AG20443 (cell line): ENCODE results near the gene TDRD9.
"Not testable (repeated sequence)": the region's sequence is repeated elsewhere in the genome, so short reads cannot be mapped to it uniquely, and the experiment has no call there.

ENCODE experiments used
- DNase-seq: peaks from one replicate; pipeline ENCODE4 v3.0.0; 2012; ENCODE audit warnings: low spot score, mixed read lengths

The TDRD9 gene

DNA sequence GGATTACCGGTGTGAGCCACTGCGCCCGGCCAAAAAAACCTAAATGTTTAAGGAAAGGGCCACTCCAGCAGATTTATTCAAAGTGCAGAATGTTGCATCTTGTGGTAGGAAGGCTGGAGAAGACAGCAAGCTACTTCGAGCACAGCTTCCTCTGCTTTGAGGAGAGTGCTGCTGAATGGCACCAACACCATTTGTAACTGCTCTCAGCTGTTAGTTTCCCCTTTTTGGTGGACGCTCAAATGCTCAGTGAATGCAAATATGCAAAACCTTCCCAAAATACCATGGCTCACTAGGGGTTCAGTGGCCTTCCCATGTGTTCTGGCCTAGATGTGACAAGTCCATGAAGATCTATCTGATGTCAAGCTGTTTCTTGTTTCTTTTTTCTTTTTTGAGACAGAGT lies 2.9 kb upstream of the TDRD9 start:
- no peak for DNase-seq

DNA sequence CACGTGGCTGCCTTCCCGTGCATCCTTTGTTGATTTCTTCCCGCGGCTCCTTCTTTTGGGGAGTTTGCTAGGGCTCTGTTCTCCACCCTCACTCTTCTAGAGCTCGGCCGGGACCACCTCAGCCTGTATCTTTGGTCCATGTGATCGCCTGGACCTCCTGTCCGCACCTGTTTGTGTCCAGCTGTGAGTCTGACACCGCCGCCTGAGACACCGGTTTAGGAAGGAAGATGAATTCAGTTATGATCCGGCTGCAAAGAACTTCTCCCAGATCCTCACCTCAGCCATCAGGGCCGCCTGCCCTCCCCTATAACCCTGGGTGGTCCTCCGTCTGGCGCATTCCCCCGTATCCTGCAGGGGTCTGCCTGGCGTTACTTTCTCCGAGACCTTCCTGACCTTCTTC lies 690 bp upstream of the TDRD9 start:
- no peak for DNase-seq

DNA sequence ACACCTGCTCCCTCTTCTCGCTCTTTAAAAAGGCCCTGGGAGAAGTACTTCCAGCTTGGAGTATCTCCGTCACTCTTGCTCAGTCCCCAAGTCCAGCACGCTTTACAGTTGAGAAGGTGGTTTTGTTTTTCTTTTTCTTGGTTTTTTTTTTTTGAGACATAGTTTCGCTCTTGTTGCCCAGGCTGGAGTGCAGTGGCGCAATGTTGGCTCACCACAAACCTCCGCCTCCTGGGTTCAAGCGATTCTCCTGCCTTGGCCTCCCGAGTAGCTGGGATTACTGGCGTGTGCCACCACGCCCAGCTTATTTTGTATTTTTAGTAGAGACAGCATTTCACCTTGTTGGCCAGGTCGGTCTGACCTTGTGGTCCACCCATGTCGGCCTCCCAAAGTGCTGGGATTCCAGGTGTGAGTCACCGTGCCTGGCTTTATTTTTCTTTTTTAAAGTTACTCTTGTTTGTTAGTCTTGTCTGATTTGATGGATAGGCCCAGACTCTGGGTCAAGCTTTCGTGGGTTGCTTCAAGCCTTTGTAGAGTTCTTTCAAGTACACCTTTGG lies 1.9 kb downstream of the TDRD9 start:
- DNase-seq, result no peak

DNA sequence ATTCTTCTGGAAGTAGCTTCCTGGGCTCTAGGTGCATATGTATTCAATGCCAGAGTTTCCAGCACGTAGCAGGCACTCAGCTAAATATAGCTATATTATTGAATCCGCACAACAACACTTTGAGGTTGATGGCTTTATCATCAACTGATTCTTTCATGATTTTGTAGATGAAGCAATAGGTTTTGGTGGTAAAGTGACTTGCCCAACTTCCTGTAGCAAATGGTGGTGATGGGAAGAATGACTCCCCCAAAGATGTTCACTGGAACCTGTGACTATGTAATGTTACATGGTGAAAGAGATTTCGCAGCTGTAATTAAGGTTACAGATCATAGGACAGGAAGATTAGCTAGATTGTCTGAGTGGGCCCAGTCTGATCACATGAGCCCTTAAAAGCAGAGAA lies 3.2 kb downstream of the TDRD9 start:
- no peak for DNase-seq

DNA sequence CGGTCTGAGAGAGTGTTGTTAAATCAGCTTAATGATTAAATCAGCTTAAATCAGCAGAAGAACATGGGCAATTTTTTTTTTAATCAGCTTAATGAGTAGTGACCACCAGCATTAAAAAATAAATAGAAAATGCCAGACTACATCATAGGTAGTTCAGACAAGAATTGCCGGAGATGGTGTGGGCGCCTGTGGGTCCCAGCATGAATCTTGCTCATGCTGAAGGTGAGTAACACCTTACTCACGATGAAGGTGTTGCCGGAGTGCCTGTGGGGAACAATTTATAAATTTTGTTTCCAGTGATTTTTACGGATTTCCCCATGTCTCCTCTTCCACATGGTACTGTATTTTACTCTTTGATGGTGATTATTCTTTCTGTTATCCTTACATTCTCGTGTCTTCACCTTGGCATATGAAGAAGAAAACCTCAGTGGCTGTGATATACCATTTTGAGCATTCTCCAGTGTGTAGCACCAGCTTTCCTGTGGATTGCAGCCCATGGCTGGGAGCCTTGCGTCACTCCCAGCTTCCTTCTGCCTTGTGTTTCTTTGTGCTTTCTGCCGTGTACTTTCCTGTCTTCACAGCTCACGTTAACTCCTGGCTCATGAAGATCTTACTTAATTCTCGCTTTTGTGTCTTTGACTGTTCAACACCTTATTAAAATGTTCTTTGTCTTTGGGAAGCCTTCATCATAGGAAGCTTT lies 4.7 kb downstream of the TDRD9 start:
- DNase-seq, result no peak

DNA sequence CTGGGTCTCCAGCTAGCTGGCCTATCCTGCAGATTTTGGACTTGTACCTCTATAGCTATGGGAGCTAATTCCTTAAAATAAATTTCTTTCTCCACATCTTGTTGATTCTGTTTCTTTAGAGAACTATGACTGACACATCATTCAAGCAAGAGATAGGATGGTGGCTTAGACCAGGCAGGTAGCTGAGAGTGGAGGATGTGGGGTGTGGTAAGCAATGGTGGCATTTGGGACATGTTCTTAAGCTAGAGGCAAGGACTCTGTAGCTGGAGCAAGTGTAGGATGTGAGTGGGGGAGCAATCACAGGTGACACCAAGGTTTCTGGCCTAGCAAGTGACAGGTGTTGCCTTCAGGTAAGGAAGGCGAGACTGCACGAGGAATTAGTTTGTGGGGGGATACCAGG lies 6.8 kb downstream of the TDRD9 start:
- no peak for DNase-seq

DNA sequence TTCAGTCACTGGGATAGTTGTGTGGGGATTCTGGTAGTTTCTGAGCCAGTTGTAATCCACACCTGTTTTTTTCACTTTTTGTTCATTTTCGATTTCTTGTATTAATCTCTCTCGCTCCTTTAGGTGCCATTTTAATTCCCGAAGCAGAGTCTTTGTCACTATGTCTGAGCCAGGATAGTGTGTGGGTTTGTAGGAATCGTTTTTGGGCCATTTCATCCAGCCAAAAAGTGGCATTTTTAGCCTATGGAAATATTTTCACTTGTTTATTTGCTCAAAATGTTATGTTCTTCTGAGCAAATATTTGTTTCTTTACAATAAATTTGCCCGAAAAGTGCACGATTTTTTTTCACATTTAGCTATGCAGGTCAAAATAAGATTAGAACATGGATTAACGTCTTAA lies 13.2 kb downstream of the TDRD9 start:
- no peak for DNase-seq

DNA sequence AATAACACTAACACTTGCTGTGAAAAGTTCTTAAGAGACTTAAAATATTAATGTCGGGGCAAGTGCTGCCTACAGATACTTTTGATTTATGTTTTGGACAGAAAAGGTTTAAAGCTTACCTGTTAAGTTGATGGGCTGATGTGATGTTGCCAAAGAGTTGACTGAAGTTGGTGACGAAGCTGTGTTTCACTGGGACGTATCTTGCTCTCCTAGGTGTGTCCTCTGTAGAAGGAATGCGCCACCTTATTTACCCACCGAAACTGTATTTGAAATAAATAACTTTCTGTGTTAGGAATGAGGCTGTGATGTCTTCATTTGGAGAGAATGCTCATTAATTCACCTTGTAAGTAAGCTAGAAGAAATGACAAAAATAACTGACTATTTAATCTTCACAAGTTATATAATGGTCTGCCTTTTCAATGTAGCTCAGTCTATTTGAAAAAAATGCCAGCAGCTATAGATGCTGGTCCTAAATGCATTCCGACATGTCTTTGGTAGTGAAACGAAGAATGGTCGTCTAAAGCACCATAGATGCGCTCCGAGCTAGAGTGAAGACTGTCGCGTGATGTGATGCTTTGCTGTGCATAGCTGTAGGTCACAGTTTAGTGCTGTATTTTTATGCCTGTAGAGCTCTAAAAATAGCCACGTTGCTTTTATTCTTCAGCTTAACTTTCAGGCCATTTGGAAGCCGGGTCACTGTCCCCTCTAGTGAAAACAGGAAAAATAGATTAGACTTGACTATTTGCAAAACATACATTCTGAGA lies 13.9 kb downstream of the TDRD9 start, which contains the start of gene RD3L:
RD3L (minus strand) TSS at position 557 of the 764 bp plus-strand sequence. CDS start 834 bp downstream, outside the sequence.
- DNase-seq, result no peak

DNA sequence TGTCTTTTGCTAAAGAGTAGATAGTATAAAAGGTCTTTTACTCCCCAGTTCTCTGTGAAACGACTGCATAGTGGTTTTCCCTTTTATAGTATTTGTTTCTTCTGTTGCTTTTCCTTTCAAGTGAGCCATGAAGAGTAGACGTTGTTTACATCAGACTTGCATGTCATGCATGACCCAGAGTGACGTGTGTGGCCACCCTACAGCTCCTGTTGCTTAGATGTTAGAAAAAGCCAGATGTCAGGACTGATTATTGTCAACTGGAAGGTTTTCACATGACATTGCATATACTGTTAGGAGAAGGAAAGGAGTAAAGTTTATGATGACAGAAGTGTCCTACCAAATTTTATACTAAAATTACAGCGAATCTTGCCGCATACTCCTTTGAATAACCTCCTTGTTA lies 15.4 kb downstream of the TDRD9 start:
- no peak for DNase-seq

DNA sequence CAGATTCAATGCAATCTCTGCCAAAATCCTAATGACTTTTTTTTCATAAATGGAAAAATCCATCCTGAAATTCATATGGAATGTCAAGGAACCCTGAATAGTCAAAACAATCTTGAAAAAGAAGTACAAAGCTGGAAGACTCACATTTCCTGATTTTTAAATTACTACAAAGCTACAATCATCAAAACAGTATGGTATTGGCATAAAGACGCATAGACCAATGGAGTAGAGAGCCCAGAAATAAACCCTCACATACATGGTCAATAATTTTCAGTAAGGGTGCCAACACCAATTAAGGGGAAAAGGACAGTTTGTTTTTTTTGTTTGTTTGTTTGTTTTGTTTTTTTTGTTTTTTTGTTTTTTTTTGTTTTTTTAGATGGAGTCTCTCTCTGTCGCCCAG lies 18.7 kb downstream of the TDRD9 start:
- no peak for DNase-seq

DNA sequence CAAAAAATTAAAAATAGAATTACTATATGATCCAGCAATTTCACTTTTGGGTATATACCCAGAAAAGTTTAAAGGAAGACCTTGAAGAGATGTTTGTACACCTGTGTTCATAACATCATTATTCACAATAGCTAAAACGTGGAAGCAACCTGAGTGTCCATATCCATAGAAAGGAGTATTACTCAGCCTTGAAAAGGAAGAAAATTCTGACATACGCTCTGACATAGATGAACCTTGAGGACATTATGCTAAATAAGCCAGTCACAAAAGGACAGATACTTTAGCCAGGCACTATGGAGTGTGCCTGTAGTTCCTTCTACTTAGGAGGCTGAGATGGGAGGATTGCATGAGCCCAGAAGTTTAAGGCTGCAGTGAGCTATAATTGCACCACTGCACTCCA lies 20.2 kb downstream of the TDRD9 start:
- no peak for DNase-seq

DNA sequence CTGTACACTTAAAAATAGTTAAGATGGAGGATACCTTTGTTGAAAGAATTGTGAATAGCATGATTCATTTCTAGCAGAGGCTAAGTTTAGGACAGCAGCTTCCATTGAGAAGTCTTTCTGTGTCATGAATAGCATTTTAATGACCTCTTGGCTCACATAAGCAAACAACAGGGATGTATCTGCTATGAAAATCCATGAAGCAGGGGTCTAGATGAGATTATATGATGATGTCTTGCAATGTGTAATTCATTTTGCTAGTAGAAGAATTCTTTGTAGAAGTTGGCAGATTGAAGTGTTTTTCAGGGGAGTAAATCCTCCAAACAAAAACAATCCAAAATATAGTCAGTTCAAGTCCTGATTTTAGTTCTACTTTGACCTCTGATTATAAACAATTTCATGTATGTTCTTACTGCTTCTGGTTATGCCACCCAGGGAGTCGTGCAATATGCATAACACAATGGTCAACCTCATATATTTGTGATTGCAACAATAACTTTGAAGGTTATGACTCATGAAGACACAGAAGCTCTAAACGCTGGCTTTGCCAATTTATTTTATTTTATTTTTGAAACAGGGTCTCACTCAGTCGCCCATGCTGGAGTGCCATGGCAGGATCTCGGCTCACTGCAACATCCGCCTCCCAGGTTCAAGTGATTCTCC lies 21.0 kb downstream of the TDRD9 start:
- DNase-seq, result no peak

DNA sequence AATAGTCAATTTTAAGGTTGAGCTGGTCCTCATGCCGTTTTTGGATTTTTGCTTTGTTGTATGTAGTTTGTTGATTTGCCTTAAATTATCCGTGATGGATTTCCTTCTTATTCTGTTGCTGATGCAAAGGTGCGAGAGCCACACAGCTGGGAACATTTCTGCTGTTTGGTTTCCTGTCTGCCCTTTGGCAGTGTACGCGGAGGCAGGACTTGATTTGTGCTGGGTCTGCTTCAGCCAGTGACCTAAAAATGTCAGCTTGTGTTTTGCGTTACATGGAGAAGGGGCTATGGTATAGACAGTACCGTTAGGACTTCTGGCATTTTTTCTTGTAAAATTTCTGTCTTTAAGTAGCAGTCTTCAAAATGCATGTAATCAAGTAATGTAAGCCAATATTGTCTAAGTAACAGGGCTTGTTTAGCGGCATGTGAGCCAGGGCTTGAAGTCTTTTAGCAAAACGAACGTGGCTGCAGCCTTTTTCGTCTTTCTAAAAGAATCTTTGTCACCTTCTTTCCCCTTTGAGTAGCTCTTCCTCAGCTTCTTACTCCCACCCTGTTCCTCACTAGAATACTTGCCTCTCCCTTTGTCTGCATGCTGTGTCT lies 32.3 kb downstream of the TDRD9 start:
- no peak for DNase-seq

DNA sequence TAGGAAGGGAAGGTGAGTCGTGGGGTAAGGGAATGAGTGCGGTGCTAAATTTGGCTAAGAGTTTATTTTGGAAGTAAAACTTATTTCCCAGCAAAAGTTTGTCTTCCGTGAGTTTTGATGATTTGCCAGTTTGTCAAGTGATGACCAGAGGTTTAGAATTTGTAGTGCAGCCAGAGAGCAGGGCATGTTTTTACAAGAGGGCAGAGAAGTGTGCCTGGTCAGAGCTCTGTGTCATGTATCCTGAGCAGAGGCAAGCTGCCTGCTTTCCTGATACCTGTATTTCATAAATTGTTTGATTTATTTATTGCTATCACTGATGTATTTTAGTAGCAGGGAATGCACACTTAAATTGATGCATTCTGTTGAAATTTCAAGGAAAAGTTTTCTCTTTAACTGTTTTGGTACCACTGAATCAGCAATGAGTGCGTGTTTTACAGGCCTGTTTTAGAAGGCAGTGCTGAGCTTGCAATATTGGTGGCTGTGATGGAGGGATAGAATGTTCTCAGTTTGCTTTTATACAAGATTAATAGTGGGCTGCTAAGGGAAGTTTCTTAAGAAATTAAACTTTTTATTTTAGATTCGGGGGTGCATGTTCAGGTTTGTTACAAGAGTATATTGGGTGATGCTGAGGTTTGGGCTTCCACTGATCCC lies 33.8 kb downstream of the TDRD9 start:
- no peak for DNase-seq

DNA sequence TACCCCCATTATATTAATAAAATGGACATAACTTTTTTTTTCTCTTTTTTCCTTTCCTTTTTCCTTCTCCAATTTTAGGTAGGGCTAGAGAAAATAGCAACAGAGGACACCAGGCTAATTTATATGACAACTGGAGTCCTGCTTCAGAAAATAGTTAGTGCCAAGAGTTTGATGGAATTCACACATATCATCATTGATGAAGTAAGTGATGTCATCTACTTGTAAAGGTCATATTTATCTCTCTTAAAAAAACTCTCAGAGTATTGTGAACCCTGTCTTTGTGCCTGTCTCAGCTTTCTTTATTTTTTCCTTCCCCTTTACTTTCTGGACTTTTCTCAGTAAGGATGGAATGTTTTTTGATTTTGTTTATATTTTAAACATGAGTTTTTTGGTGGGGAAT lies 38.4 kb downstream of the TDRD9 start:
- no peak for DNase-seq

DNA sequence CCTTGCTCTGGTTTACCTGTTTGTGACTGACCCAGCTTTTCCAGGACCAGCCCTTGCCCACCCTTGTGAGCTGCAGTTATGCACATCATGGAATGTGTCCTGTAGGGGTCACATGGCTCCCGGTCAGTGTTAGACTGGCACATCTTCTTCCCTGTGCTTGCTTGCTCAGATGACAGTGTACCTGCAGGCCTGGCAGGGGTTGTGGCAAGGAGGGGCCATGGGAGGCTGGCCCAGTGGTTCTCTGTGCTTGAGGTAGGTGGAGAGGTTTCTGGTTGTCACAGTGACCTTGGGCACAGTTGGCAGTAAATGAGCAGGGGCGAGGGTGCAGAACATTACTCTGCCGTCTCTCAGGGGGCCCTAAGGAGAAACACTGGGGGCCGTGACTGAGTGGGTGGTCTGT lies 41.7 kb downstream of the TDRD9 start:
- DNase-seq, result no peak

DNA sequence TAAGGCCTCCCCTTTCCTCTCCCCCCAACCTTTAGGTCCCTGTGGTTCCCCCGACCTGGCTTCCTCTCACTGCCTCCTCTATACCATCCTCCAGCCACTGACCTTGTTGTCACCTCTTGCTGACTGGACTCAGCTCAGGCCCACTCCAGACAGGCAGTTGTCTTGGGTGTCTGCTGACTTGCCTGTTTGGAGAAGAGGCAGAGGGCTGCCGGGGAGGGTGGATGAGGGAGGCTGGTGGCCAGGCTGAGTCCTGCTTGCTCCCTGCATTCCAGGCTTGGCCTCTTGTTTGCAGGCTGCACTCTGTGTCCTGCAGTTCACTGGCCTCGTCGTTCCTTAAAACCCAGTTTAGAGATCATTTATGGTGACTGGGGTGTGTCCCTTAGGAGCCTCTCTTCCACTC lies 45.1 kb downstream of the TDRD9 start:
- DNase-seq, result no peak

DNA sequence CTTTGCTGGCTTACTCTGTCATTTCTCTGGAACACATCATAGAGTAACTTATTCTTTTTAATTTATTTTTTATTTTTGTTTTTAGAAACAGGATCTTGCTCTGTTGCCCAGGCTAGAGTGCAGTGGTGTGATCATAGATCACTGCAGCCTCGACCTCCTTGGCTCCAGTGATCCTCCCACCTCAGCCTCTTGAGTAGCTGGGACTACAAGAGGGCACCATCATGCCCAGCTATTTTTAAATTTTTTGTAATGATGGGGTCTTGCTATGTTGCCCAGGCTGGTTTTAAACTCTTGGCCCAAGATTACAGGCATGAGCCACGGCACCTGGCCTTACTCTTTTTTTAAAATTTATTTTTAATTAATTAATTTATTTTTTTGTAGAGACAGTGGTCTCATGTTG lies 46.3 kb downstream of the TDRD9 start:
- DNase-seq, result no peak

DNA sequence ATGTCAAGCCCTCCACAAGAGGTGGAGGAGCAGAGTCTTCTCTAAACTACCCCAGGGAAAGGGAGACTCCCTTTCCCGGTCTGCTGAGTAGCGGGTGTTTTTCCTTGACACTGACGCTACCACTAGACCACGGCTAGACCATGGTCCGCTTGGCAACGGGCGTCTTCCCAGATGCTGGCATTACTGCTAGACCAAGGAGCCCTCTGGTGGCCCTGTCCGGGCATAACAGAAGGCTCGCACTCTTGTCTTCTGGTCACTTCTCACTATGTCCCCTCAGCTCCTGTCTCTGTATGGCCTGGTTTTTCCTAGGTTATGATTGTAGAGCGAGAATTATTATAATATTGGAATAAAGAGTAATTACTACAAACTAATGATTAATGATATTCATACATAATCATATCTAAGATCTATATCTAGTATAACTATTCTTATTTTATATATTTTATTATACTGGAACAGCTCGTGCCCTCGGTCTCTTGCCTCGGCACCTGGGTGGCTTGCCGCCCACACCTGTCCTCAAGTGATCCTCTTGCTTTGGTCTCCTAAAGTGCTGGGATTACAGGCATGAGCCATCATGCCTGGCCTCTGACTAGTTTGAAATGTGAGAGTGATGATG lies 52.5 kb downstream of the TDRD9 start:
- not testable (repeated sequence) for DNase-seq

DNA sequence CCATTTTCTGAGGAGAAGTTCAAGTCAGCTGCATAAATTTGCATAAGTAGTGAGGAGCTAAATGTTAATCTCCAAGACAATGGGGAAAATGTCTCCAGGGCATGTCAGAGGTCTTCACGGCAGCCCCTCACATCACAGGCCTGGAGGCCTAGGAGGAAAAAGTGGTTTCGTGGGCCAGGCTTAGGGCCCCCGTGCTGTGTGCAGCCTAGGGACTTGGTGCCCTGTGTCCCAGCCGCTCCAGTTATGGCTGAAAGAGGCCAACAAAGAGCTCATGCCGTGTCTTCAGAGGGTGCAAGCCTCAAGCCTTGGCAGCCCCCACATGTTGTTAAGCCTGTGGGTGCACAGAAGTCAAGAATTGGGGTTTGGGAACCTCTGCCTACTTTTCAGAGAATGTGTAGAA lies 55.9 kb downstream of the TDRD9 start:
- no peak for DNase-seq

DNA sequence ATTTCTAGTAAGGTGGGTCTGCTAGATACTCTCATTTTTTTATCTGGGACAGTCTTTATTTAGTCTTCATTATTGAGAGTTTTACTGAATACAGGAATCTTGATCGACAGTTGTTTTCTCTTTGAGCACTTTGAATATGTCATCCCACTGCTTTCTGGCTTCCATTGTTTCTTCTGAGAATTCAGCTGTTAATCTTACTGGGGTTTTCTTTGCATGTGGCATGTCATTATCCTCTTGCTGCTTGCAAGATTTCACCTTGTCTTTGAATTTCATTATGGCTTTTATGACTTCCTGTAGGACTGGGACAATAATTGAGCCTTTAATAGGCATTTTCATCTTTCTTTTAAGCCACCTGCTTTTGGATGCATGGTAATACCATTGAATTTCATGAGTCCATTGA lies 60.8 kb downstream of the TDRD9 start:
- no peak for DNase-seq

DNA sequence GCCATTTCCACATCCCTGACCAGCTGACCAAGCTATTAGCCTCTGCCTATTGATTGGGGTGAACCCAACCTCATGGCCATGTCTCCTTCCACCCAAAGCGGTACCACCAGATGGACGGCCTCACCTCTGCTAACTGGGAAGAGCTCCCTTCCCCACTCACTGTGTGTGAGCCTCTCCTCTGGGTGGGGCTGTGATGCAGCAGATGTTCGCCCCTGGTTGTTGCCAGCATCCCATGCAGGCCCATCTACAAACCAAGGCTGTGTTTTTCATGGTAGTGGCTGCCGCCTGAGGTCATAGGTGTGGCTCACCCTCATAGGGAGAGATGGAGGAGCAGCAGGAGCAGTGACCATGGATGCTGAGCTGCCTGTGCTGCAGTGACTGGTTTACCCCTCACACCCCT lies 61.7 kb downstream of the TDRD9 start:
- DNase-seq, result no peak
